ENCODE data around the gene LMCD1. TPM values are rescaled to one million over a fixed set of nuclear protein-coding genes. Genes with fewer than 3 reads are reported as not detected.

Gene LMCD1
- polyA plus RNA-seq, 3 donors: 0.09 to 0.51 TPM; not detected in 1

DNA sequence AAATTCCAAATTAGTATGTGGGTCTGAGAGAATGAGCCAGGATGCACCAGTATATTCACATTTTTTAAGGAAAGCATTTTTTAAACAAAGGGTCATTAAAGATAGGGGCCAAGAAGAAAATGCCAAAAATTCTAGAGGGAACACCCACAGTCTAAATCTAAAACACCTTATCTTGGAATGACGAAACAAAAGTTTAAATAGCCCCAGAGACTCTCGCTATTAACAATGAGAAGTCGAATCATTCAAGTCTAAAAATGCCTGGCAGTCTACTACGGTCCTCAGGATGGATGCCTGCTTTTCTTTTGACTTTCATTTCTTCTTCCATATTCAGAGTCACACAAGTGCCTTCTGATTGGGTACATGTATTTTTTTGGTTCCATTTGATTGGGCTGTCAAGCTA, 76.7 kb downstream of the LMCD1 start:
- no peaks in the 10 kb centered on the region for H4K20me1 ChIP-seq (ENCODE audit: insufficient read depth, low read length)
- H3K4me1 Mint-ChIP-seq: no peaks in the 10 kb centered on the region
- no peak overlapping the region for H3K27ac ChIP-seq (ENCODE audit: low read depth in 1 of 2, low read length in 2 of 2)
- no peak overlapping the region for H3K9ac ChIP-seq (ENCODE audit: insufficient read depth, low read length, poor library complexity, severe bottlenecking)
- peaks cover 0 to 6% (median 0%) of the 10 kb centered on the region in 7 donors for H3K9me3 Mint-ChIP-seq
- DNase-seq: no peak
- H3K36me3 ChIP-seq (replicated peaks in 1 of 2; ENCODE audit: control insufficient read depth in 1 of 2, insufficient read depth in 2 of 2, low read length in 2 of 2): no peaks in the 10 kb centered on the region
- peaks cover 0 to 7% (median 0%) of the 10 kb centered on the region in 3 donors for H3K27me3 Mint-ChIP-seq (ENCODE audit: low read depth in 3 of 3)
- H3K9me3 ChIP-seq (replicated peaks in 1 of 2; ENCODE audit: control insufficient read depth in 1 of 2, insufficient read depth in 1 of 2, low read length in 2 of 2): no peaks in the 10 kb centered on the region
- H3K4me3 Mint-ChIP-seq: no peak overlapping the region
- no peaks in the 10 kb centered on the region for H3K79me2 ChIP-seq (ENCODE audit: insufficient read depth, low read length)
- H3K4me2 ChIP-seq (replicated peaks; ENCODE audit: extremely low read depth, low read length, poor library complexity, severe bottlenecking): no peak overlapping the region
- TF ChIP-seq CTCF (IDR thresholded peaks at IDR 0.05): no peak
- no peaks in the 10 kb centered on the region for H3K4me1 ChIP-seq (ENCODE audit: control insufficient read depth in 1 of 2, insufficient read depth in 2 of 2, low read length in 2 of 2)
- H3K27ac Mint-ChIP-seq: no peak overlapping the region
- no peak overlapping the region for H2AFZ ChIP-seq (ENCODE audit: insufficient read depth, low read depth, low read length, poor library complexity, severe bottlenecking)
- H3K4me3 ChIP-seq (replicated peaks in 1 of 3; ENCODE audit: low read depth in 2 of 3, low read length in 3 of 3): no peak overlapping the region
- H3K36me3 Mint-ChIP-seq: no peaks in the 10 kb centered on the region
- 100% methylated on average over 1 of the region's 4 CpGs for WGBS (ENCODE audit: insufficient coverage)
- no peaks in the 10 kb centered on the region for H3K27me3 ChIP-seq (ENCODE audit: control insufficient read depth in 2 of 2, insufficient read depth in 2 of 2, low read length in 2 of 2)
- intact Hi-C loops (cut with micrococcal nuclease): no loop called here

GRCh38 chr3:8579096-8579495, 77.5 kb downstream of the LMCD1 start:
- Histone ChIP-seq H3K27ac (ENCODE audit: low read depth in 1 of 2, low read length in 2 of 2) (no peak overlapping the region), H3K4me3 (replicated peaks in 1 of 3; ENCODE audit: low read depth in 2 of 3, low read length in 3 of 3) (no peak overlapping the region), H3K9me3 (replicated peaks in 1 of 2; ENCODE audit: control insufficient read depth in 1 of 2, insufficient read depth in 1 of 2, low read length in 2 of 2) (no peaks in the 10 kb centered on the region), H4K20me1 (ENCODE audit: insufficient read depth, low read length) (no peaks in the 10 kb centered on the region), H2AFZ (ENCODE audit: insufficient read depth, low read depth, low read length, poor library complexity, severe bottlenecking) (no peak overlapping the region), H3K4me1 (ENCODE audit: control insufficient read depth in 1 of 2, insufficient read depth in 2 of 2, low read length in 2 of 2) (no peaks in the 10 kb centered on the region), H3K4me2 (replicated peaks; ENCODE audit: extremely low read depth, low read length, poor library complexity, severe bottlenecking) (no peak overlapping the region), H3K9ac (ENCODE audit: insufficient read depth, low read length, poor library complexity, severe bottlenecking) (no peak overlapping the region), H3K36me3 (replicated peaks in 1 of 2; ENCODE audit: control insufficient read depth in 1 of 2, insufficient read depth in 2 of 2, low read length in 2 of 2) (no peaks in the 10 kb centered on the region), H3K27me3 (ENCODE audit: control insufficient read depth in 2 of 2, insufficient read depth in 2 of 2, low read length in 2 of 2) (no peaks in the 10 kb centered on the region), H3K79me2 (ENCODE audit: insufficient read depth, low read length) (no peaks in the 10 kb centered on the region)
- WGBS (ENCODE audit: insufficient coverage): 80% methylated on average over 2 of the region's 5 CpGs
- no peak for DNase-seq
- no peak overlapping the region for H3K4me3 Mint-ChIP-seq
- peaks cover 0 to 6% (median 1%) of the 10 kb centered on the region in 7 donors for H3K9me3 Mint-ChIP-seq
- H3K36me3 Mint-ChIP-seq: no peaks in the 10 kb centered on the region
- intact Hi-C loops (cut with micrococcal nuclease): no loop called here
- peaks cover 0 to 7% (median 0%) of the 10 kb centered on the region in 3 donors for H3K27me3 Mint-ChIP-seq (ENCODE audit: low read depth in 3 of 3)
- TF ChIP-seq CTCF (IDR thresholded peaks at IDR 0.05): no peak
- H3K4me1 Mint-ChIP-seq: no peaks in the 10 kb centered on the region
- H3K27ac Mint-ChIP-seq: no peak overlapping the region

Data from CD14-positive monocyte (primary cell).